WTC11 (cell line): ENCODE data around the gene ITGAE.

Experiments used
- ATF2 ChIP-seq: sonication (generic); formaldehyde crosslinking; IDR thresholded peaks from 2 replicates; pipeline ENCODE4 v1.8.1; 2022; ENCODE audit warnings: low read depth, missing genetic modification reagents, borderline replicate concordance
- ATF3 ChIP-seq: sonication (generic); formaldehyde crosslinking; conservative IDR thresholded peaks from 2 replicates; pipeline ENCODE4 v1.8.1; 2022; ENCODE audit warnings: mild to moderate bottlenecking, missing genetic modification reagents
- ATF6 ChIP-seq: sonication (generic); formaldehyde crosslinking; IDR thresholded peaks from 2 replicates; pipeline ENCODE4 v1.8.1; 2023; ENCODE audit warnings: mild to moderate bottlenecking, missing genetic modification reagents
- CBFB ChIP-seq: sonication (generic); formaldehyde crosslinking; IDR thresholded peaks from 2 replicates; pipeline ENCODE4 v1.8.1; 2022; ENCODE audit warnings: mild to moderate bottlenecking, low read depth, missing genetic modification reagents
- CTCF ChIP-seq: fragments of 200-600 bp; IDR thresholded peaks from 2 replicates; pipeline ENCODE4 v1.8.0; 2022; ENCODE audit warnings: antibody characterized with exemption
- FOXJ3 ChIP-seq: sonication (generic); formaldehyde crosslinking; IDR thresholded peaks from 2 replicates; pipeline ENCODE4 v1.9.0; 2021; ENCODE audit warnings: missing genetic modification reagents, mild to moderate bottlenecking, borderline replicate concordance
- FOXP1 ChIP-seq: sonication (generic); formaldehyde crosslinking; IDR thresholded peaks from 2 replicates; pipeline ENCODE4 v1.8.0; 2022; ENCODE audit warnings: missing genetic modification reagents, mild to moderate bottlenecking, moderate library complexity, borderline replicate concordance
- MLX ChIP-seq: sonication (generic); formaldehyde crosslinking; IDR thresholded peaks from 2 replicates; pipeline ENCODE4 v1.8.1; 2023; ENCODE audit warnings: mild to moderate bottlenecking, missing genetic modification reagents, moderate library complexity
- NFYB ChIP-seq: sonication (generic); formaldehyde crosslinking; conservative IDR thresholded peaks from 2 replicates; pipeline ENCODE4 v1.8.0; 2022; ENCODE audit warnings: low read depth, missing genetic modification reagents
- SMAD4 ChIP-seq: sonication (generic); formaldehyde crosslinking; IDR thresholded peaks from 2 replicates; pipeline ENCODE4 v1.8.0; 2022; ENCODE audit warnings: mild to moderate bottlenecking, missing genetic modification reagents
- SP1 ChIP-seq: sonication (generic); formaldehyde crosslinking; conservative IDR thresholded peaks from 2 replicates; pipeline ENCODE4 v1.8.1; 2022; ENCODE audit warnings: missing genetic modification reagents
- TEAD1 ChIP-seq: sonication (generic); formaldehyde crosslinking; IDR thresholded peaks from 2 replicates; pipeline ENCODE4 v1.8.0; 2022; ENCODE audit warnings: mild to moderate bottlenecking, missing genetic modification reagents
- USF2 ChIP-seq: sonication (generic); formaldehyde crosslinking; IDR thresholded peaks from 2 replicates; pipeline ENCODE4 v1.8.1; 2023; ENCODE audit warnings: mild to moderate bottlenecking, missing genetic modification reagents, moderate library complexity

GRCh38 chr17:3828852-3829232, 27.9 kb upstream of the ITGAE start:
- TF ChIP-seq CTCF = no peak
- TF ChIP-seq MLX (CRISPR knock-in tag) = no peak
- no peak for TF ChIP-seq FOXP1 (CRISPR knock-in tag)
- TF ChIP-seq TEAD1 (CRISPR knock-in tag) = no peak
- TF ChIP-seq USF2 = no peak
- no peak for TF ChIP-seq FOXJ3 (CRISPR knock-in tag)
- no peak for TF ChIP-seq ATF2 (CRISPR knock-in tag)
- TF ChIP-seq SMAD4 (CRISPR knock-in tag) = no peak
- no peak for TF ChIP-seq ATF3
- TF ChIP-seq ATF6 (CRISPR knock-in tag) = no peak
- no peak for TF ChIP-seq NFYB (CRISPR knock-in tag)
- no peak for TF ChIP-seq CBFB (CRISPR knock-in tag)
- TF ChIP-seq SP1 = no peak
